Amniotic epithelial cell (primary cell): ENCODE results near the gene HERPUD1.
"Not testable (repeated sequence)": the region's sequence is repeated elsewhere in the genome, so short reads cannot be mapped to it uniquely, and the experiment has no call there.

Source experiments
- DNase-seq: peaks from one replicate; pipeline ENCODE4 v3.0.0-alpha.2; 2010; ENCODE audit warnings: low read depth

Gene HERPUD1

DNA sequence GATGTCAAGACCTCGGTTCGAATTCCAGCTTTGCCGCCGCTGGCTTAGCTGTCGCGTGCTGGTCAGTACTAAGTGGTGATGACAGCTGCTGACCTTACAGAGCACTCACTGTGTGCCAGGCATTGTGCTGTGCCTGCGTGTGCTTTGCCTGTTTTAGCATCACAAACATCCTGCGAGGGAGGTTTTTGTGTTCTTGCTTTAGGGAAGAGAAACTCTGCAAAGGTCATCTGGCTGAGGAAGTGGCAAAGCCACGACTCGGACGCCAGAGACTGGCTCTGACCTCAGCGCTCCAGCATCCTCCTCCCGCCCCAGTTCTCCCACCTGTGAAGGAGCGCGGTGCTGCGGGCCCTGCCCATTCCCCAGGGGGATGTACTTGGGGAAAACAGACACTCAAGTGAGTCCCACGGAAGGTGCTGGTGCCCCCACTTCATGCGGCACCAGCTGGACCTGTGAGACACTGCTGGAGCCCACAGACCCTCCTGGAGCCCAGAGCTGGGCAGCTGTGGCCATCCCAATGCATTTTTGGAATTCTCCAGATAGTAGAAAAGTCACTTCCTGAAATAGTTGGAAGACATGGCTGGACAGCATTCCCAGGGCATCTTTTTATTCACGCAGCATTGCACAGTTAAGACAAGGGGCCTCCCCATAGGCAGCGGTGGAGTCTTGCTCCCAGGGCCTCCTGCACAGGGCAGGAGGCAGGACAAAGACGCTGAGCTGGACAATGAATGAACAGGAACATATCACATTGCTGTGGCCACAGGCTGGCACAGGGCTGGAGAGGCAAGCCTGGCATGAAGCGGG lies 20.0 kb upstream of the HERPUD1 start:
- DNase-seq, result peak; percentile 69

DNA sequence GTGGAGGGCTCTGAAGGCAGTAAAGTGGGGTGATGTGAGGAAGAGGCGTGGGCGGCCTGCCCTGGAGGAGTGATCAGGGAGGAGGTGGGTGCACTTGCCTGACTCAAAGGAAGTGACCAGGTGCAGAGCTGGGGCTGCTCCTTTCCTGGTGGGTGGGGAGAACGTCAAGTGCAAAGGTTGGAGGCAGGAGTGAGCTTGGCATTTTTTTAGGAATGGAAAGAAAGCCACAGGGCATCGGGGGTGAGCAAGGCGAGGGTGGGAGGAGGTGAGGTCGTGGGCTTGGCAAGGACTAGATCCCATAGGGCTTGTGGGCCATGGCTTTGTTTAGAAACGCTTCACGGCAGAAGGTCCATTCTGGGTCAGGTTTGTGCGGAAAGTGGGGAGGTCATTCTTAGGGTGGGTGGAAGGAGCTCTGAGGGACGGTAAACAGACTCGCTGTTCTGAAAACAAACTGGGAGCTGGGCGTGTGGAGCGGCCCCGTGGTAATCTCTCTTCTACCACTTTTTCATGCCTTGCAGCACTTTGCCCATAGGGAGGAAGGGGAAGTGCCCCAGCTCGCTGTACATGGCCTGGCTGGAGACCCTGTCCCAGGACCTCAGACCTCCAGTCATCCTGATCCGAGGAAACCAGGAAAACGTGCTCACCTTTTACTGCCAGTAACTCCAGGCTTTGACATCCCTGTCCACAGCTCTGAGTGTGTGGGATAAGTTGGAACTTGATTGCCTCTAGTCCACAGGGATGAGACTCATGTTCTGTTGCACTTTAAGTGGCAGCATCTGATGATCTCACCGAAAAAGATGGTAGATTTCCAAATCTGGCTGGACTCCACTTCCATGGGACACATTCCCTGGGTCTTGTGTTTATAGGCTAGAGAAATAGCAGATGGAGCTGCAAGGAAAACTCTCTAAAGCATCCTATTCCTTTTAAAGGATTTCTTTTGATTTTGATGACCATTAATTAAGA lies 18.9 kb upstream of the HERPUD1 start:
- DNase-seq, result peak; percentile 67

DNA sequence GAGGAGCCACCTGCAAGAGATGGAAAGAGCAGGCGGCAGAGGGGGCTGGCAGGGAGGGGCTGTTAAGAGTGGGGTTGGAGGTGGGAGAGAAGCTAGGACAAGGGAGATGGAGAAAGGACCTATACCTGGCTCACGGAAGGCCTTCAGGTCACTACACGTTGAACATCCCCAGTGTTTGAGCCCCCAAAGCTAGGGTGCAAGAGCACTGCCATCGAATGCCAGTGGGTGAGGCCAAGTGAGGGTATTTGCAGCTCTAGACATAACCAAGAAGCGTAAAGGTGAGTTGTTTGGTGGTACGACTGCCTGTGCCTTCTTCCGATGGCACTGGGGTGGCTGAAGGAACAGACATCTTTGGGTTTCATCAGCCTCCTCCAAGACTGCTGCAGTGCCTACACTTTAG lies 17.0 kb upstream of the HERPUD1 start:
- DNase-seq, result no peak

DNA sequence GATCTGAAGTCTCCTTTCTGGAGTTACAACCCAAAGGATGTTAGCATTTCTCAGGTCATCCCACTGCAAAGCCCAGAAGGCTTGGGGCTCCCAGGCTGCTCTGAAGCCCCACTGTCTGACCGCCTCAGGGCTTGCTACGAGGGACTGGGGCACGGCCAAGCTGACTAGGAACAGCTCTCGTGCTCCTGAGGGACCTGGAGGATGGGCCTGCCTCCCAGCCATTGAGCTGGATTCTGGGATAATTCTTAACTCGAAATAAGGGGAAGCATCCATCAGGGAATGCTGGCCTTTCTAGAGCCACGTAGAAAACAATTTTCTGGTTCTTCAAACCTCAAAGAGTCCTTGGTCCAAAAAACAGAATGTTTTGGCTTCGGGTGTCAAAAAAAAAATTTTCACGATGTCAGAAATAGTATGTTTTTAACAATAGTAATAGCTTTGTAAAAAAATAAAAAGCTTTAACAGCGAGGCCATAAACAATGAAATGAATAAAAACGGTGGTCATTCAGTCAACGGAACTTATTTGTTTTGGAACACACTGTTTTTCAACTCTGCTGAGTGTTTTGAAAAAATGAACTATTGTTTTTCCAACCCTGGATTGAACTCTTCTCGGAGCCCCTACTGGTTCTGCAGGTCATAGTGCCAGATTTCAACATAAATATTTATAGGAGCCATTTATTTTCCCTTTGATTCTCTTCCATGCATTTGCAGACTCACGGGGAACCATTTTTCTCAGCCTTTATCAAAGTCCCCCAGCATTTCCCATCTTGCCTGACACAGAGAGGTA lies 16.4 kb upstream of the HERPUD1 start:
- DNase-seq, result no peak

DNA sequence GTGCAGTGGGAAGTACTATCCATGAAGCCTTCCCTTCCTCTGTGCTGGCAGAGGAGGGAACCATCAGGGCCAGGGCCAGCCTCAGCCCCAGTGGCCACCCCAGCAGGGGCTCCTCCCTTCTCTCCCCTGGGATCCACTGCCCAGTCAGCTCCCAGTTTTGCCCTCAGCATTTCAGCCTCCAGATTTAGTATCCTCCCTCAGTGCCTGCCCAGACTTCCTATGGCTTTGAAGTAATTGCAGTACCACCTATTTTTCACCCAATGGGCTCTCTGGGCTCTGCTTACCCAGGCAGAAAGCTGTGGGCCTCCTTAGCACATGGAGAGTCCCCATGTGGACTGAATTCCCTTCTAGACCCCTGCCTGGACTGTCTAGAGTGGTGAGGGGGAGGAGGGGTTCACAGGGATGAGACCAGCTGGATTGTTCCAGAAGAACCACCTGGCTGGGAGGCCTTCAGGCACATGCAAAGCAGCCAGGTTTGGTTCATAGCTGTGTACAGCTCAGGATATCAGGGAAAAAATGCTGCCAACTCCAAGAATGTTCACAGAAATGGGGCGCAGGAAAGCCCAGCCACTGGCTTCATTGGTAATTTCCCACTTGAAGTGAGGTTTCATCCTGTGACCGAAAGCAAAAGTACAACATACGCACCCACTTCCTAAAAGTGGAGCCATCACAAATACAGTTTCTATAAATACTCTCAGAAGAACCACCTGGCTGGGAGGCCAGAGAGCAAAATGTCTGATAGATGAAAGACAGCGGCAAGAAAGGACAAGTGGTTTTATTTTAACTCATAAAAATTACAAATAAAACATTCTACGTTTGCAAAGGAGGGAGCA lies 15.2 kb upstream of the HERPUD1 start:
- no peak for DNase-seq

DNA sequence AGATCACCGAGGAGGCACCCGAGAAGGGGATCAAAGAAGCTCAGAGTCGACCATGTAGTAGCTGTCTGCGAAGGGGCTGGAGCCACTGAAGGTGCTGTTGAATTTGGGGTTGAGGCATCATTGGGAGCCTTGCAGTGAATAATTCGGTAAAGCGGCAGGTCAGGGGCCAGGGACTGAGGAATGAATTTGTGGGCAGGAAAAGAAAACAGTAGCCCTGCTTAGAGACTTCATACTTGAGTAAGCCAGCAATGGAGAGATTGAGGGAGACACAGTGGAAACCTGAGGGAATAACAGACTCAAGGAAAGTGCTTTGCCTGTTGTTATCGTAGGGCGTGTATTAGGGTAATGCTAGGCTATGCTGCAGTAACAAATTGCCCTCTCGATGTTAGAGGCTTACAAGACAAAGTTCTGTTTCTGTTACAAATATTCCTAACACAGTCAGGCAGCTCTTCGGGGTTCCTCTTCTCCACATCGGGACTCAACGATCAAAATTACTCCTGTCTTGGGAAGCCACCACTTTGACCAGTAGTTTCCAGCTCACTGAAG lies 13.4 kb upstream of the HERPUD1 start:
- DNase-seq, result no peak

DNA sequence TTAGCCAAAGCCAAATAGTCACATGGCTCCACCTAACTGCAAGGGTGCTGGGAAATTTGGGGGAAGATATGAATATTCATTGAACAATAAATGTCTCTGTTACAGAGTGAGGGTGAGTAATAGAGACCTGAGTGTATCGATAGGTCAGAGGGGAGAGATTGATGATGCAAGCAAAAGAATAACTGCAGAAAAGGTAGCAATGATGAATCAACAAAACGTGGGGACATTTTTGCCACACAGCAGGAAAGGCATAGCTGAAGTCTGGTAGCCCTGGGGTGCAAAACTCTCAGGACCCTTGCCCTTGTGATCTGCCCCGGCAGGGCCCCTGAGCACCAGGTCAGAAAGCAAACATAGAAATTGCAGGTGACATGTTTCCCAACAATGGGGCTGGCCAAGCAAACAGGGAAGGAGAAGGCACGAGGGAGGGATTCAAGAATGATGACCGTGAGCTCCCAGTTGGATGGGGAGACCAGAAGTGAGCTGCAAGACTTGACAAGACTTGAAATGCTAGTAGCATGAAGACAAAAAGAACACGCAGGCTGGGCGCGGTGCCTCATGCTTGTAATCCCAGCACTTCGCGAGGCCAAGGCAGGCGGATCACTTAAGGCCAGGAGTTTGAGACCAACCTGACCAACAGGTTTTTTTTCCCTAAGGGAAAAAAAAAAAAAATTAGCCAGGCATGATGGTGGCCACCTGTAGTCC lies 12.7 kb upstream of the HERPUD1 start:
- DNase-seq, result no peak

DNA sequence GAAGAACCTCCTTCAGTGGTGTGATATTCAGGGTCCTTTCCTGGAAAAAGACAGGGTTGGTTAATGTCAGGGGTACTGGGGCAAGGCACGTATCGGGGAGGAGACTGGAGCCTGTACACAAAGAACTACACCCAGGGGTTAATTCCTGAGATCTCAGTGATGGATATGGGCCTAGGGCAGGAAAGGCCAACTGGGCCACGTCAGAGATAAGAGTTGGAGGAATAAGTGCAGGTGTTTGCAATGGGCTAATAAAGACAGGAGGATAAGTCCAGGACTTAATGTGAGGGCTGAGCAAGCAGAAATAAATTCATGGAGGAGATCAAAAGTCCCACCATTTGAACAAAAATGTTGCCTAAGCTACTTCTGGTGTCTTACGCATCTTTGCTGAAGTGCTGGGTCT lies 10.4 kb upstream of the HERPUD1 start:
- DNase-seq, result no peak

DNA sequence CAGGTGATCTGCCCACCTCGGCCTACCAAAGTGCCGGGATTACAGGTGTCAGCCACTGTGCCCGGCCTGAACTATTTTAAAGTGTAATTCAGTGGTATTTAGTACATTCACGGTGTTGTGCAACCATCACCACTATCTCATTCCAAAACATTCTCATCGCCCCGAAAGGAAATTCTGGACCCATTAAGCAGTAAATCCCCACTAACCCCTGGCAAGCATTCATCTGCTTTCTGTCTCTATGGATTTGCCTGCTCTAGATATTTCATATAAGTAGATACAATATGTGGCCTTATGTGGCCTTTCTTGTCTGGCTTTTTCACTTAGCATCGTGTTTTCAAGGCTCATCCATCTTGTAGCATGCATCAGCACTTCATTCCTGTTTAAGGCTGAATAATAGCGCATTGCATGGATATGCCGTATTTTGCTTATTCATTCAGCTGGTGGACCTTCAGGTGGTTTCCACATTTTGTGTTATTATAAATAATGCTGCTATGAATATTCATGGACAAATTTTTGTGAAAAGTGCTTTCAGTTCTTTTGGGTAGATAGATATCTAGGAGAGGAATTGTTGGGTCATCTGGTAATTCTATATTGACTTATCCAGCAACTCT lies 8.4 kb upstream of the HERPUD1 start:
- DNase-seq, result peak; percentile 97

DNA sequence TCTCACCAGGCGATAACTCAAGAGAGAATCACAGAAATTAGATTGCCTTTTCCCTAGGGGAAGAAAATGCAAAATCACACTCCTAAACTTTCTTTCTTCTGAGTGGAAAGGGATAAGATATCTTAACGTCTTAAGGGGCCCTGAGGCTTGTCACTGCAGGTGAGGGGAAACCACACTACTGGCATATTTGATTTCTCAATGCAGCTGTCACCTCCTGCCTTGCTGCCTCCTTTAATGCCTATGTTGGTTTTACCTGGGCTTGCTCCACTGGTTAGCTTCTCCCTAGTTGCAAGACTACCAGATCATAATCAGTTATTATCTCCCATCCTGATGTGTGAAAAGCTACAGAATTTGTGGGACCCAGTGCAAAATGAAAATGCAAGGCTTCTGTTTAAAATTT lies 4.5 kb upstream of the HERPUD1 start:
- DNase-seq, result no peak

DNA sequence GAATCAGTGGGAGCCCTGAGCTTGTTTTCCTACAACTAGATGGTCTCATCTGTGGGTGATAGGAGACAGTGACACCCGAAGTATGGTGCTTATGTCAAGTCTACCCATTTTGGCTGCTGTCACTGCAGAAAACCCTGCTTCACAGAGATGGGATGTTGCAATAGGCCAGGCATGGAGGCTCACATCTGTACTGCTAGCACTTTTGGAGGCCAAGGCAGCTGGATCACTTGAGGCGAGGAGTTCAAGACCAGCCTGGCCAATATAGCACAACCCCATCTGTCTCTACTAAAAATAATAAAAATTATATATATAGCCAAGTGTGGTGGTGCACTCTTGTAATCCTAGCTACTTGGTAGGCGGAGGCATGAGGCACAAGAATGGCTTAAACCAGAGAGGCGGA lies 2.3 kb upstream of the HERPUD1 start:
- no peak for DNase-seq

DNA sequence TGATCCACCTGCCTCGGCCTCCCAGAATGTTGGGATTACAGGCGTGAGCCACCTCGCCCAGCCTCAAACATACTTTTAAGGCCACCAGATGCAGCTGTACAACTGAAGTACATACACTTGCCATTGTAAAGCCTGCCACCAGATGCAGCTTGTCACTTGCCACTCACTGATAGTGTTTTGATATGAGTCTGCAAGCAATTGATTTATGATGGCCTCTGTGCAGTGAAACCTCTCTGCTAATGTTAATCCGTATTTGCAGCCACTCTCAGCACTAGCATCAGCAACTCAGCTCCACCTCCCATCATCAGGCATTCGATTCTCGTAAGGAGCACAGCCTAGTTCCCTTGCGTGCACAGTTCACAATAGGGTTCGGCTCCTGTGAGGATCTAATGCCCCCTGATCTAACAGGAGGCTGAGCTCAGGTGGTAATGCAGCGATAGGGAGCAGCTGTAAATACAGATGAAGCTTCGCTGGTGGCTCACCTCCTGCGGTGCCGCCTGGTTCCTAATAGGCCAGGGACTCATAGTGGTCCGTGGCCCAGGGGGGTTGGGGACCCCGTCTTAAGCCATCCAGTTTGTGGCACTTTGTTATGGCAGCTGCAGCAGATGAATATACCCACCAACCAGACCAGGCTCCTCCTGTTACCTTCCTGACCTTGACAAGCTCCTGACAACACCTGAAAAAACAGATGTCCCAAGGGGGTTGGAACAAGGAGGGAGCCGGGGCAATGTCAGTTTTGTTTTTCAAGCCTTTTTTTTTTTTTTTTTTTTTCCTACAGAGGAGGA lies 1.3 kb upstream of the HERPUD1 start:
- DNase-seq, result no peak

DNA sequence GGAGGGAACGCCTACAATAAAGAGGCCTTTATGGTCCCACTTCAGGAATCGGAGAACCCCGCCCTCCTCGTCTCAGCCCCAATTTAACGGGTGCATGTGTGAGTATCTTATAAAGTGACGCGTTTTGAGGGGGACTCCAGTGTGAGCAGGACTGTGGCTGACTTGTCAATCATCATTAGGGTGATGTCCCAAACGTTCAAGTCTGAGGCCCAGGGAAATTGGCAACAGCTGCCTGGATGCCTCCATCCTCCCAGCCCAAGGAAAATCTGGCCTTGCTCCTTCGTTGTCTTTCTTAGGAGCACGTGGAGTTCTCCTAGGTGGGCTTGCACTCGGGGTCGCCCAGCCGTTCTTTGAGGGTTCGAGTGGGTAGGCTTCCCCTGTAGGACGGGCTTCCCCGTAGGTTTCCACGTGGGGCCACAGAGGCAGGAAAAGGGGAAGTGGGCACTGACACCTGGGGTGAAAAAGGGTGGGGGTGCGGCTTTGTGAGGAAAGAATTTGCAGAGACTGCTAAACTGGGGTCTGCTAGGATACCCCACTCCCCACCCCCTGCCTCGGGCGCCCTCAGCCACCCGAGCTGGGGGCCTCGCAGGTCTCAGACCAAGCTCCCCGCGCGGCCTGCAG lies 561 bp upstream of the HERPUD1 start:
- no peak for DNase-seq

DNA sequence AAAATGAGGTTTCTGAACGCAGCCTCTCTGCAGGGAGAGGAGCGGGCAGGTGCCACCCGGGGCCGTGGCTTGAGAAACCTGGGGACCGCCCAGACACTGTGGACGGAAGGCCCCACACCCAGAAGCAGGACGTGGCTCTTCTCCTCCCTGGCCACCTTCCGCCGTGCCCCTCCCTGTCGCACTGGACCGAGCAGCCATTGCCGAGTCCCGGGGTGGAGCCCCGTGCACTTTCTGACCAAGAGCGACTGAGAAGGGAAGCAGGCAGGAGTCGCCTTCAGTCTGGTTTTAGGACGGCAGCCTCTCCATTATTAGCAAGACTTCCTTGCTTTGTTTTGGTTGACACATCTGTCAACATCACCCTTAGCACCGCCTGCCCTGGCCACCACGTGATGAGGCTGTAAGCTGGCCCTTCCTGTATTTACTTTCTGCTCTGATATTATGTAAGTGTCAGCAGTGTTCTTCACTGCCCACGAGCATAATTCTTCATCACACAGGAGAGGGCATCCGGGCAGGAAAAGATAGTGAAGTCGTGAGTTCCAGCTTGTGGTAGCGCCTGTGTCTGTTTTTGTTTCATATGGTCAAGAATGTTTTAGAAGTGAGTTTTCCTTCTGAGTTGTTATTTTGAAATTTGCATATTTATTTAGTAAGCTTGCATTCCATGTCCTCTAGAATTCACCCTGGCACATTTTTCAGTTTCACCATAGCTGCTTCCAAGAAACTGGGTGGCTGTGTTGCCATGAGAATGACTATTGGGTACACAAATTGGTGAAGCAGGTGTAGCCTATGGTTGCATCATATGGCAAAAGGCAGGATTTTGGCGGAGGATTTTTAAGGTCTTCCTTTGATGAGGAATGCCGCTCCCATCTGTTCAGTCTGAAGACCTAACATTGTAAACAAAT lies 1.0 kb downstream of the HERPUD1 start:
- DNase-seq, result peak; percentile 84

DNA sequence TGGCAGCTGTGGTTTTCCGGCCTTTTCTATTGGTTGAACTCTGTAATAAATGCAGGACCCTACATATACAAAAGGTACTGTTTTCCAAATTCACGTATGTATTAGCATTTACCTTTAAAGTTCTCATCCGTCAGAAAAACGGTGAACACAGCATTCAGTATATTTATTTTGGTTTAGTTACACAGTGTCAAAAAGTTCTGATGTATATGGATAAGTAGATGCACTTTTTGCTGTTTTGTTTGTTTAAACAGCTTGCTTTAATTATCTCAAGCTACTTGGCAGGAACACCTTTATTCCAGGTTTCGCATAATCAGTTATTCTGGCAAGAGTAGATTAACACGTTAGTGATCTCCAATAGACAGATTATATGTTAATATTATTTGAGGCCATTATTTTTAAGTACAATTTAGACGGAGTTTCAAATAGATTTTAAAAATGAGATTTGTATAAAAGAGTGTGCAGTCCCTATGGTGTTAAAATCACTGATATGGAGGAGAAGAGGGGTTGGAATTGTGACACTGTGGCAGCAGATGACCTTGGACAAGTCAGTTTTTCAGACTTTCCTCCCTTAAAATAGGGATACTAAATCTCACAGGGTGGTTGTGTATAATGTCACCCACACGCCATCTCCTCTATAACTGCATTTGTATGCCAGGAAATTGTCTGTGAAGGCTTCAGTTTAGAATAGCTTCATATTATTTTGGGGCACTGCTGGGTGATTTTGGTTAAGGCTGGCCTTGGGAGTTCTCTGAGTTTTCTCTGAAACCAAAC lies 2.1 kb downstream of the HERPUD1 start:
- DNase-seq, result no peak

DNA sequence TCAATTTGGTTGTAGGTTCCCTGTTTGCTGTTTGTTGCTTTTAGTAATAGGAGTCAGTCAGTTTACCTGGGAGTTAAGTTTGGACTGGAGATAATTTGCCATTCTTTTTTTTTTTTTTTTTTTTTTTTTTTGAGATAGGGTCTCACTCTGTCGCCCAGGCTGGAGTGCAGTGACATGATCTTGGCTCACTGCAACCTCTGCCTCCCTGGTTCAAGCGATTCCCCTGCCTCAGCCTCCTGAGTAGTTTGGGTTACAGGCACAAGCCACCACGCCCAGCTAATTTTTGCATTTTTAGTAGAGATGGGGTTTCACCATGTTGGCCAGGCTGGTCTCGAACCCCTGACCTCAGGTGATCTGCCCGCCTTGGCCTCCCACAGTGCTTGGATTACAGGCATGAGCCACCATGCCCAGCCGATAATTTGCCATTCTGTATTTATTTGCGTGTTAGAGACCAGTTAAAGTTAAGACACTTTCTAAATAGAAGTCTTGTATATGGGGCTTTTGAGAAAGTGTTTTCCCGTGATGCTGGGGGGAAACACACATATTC lies 2.7 kb downstream of the HERPUD1 start:
- not testable (repeated sequence) for DNase-seq

DNA sequence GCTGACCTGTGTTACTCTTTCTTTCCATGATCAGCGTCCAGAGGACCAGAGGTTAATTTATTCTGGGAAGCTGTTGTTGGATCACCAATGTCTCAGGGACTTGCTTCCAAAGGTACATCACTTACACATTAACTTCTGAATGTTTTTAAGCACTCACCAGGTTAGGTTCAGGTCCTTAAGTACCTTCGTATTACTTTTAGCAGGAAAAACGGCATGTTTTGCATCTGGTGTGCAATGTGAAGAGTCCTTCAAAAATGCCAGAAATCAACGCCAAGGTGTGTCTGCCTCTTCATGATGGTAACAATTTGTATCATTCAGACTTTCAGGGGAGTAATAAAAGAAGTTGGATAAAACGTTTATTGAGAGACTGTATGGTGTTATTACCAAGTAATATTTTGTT lies 3.3 kb downstream of the HERPUD1 start:
- DNase-seq, result no peak
